Cardiac muscle cell (in vitro differentiated cells and primary cell): ENCODE measurements around the gene PSD. TPM values are rescaled to one million over a fixed set of nuclear protein-coding genes. Genes with fewer than 3 reads are reported as not detected.

Experiments
- DNase-seq, 2 donors: peaks; one replicate each; pipeline versions ENCODE4 v3.0.0 to v3.0.0-alpha.2; 2010 to 2017; ENCODE audit warnings: low read depth in 1 of 2, low spot score in 1 of 2
- H3K27ac ChIP-seq: fragments of 200-600 bp; sonication (generic); 2 replicates; pipeline ENCODE4 v1.5.1; 2016
- H3K27me3 ChIP-seq: fragments of 200-600 bp; sonication (generic); 2 replicates; pipeline ENCODE4 v1.6.0; 2016; ENCODE audit warnings: control low read depth
- H3K36me3 ChIP-seq: fragments of 200-600 bp; sonication (generic); 2 replicates; pipeline ENCODE4 v1.5.1; 2016; ENCODE audit warnings: control low read depth
- H3K4me1 ChIP-seq: fragments of 200-600 bp; sonication (generic); 2 replicates; pipeline ENCODE4 v1.8.1; 2017; ENCODE audit warnings: low read depth, mild to moderate bottlenecking, mixed run types
- H3K4me3 ChIP-seq: fragments of 200-600 bp; sonication (generic); 2 replicates; pipeline ENCODE4 v1.5.1; 2016; ENCODE audit warnings: mild to moderate bottlenecking
- H3K9me3 ChIP-seq: fragments of 200-600 bp; sonication (generic); 2 replicates; pipeline ENCODE4 v1.5.1; 2017; ENCODE audit warnings: low read depth, mild to moderate bottlenecking, control low read depth
- polyA plus RNA-seq: library from polyadenylated mRNA; unstranded; fragments of >200 nt; fragmentation: Nextera tagmentation; extraction: Ambion mirVana; gene quantifications from 2 replicates; pipeline ENCODE4 v1.2.1, GENCODE V29; 2016
- total RNA-seq: library from RNA; depleted of rRNA; stranded (reverse); fragments of >200 nt; gene quantifications from 2 replicates; pipeline ENCODE4 v1.2.3, GENCODE V29; 2016
- TF ChIP-seq, protein P1 (sequence below): IDR thresholded peaks from 2 replicates; pipeline ENCODE4 v1.5.1; 2012; ENCODE audit warnings: low read depth, mild to moderate bottlenecking, low read length

Gene PSD
- total and polyA plus RNA-seq, 2 experiments from 2014 or later, result 13.2 to 24.7 TPM

- TF ChIP-seq, protein P1, sequence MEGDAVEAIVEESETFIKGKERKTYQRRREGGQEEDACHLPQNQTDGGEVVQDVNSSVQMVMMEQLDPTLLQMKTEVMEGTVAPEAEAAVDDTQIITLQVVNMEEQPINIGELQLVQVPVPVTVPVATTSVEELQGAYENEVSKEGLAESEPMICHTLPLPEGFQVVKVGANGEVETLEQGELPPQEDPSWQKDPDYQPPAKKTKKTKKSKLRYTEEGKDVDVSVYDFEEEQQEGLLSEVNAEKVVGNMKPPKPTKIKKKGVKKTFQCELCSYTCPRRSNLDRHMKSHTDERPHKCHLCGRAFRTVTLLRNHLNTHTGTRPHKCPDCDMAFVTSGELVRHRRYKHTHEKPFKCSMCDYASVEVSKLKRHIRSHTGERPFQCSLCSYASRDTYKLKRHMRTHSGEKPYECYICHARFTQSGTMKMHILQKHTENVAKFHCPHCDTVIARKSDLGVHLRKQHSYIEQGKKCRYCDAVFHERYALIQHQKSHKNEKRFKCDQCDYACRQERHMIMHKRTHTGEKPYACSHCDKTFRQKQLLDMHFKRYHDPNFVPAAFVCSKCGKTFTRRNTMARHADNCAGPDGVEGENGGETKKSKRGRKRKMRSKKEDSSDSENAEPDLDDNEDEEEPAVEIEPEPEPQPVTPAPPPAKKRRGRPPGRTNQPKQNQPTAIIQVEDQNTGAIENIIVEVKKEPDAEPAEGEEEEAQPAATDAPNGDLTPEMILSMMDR, result no peak
- no peaks in the 10 kb centered on the region for H3K36me3 ChIP-seq
- H3K9me3 ChIP-seq, result no peaks in the 10 kb centered on the region
- H3K27ac ChIP-seq, result no peak overlapping the region
- H3K4me1 ChIP-seq, result no peaks in the 10 kb centered on the region
- H3K27me3 ChIP-seq, result peaks cover 7% of the 10 kb centered on the region
- H3K4me3 ChIP-seq, result no peak overlapping the region
- DNase-seq, result no peak
These were observed 44.0 kb upstream of the PSD start for GRCh38 chr10:102462512-102463054.

DNA sequence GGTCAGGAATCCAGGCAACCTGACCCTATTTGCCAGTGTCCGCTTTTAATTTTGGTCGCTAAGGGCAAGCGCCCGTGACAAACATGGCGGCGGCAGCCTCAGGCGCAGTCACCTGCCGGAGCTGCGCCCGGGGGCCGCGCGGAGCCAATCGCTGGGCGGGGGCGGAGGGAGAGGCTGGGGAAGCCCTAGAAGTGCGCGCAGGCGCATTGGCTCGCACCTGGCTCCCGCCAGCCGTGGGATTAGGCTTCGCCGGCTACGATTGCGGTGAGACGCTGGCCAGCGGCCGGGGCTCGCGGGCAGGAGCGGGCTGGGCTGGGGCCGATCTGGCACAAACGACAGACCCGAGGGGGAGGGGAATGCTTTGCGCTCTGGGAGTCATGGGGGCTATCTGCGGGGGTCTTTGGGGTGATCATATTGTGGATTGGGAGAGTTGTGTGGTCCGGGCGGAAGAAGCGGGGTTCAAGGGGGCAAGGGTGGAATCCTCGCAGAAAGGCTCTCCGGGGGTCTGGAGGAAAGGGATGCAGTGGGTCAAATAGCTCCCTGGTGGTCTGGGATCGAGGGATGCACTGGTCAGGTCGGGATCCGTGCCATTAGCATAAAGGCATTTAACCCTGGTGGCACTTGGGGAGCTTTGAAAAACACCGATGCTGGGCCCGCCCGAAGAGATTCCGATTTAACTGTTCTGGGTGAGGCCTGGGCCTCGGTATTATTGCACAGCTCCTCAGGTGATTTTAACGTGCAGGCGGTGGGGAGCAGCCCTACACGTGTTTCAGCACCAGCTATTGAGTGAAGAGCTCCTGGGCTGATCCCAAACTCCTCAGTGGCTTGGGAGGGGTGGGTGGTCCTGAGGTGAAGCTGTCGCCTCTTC lies 42.8 kb upstream of the PSD start:
- Histone ChIP-seq H3K4me1 (no peaks in the 10 kb centered on the region), H3K9me3 (no peaks in the 10 kb centered on the region), H3K27ac (no peak overlapping the region), H3K27me3 (peaks cover 7% of the 10 kb centered on the region), H3K36me3 (no peaks in the 10 kb centered on the region), H3K4me3 (peak overlapping the region; percentile 20)
- DNase-seq, result peak; percentile 90 to 96
- TF ChIP-seq, protein P1, result no peak

DNA sequence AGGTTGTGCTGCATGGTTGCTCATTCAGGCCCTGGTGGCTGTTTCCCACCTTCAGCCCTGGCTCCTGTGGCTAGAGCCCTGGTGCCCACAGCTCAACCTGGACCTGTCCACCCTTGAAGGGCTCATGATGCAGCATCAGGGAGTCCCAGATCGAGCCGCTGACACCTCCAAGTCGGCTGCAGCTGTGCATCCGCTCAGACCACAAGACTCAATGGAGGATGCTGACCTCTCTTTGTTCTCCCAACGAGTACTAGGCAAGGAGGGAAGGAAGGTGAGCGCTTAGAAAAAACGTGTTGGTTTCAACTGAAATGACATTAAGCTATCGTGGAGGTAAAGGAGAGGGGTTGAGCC lies 42.2 kb upstream of the PSD start:
- Histone ChIP-seq H3K4me1 (no peaks in the 10 kb centered on the region), H3K27ac (no peak overlapping the region), H3K4me3 (peak overlapping the region; percentile 20), H3K27me3 (peaks cover 7% of the 10 kb centered on the region), H3K9me3 (no peaks in the 10 kb centered on the region), H3K36me3 (no peaks in the 10 kb centered on the region)
- no peak for DNase-seq
- TF ChIP-seq, protein P1, result no peak

DNA sequence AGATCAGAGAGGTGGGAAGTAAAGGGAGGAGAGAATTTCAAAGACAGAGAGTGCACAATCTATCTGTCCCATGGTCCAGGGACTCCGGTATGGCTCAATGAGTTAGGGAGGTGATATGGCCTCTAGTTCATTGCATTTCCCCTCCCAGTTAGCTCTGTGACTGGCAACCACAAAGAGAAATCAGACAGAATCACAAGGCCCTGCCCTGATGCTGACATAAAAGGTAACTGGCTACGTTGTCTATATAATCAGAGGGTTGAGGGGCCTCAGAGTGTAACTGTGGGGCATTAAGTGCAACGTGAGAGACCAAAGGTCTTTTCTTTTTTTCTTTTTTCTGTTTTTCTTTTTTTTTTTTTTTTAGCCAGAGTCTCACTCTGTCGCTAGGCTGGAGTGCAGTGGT lies 40.1 kb upstream of the PSD start:
- Histone ChIP-seq H3K4me1 (no peaks in the 10 kb centered on the region), H3K27ac (no peak overlapping the region), H3K4me3 (no peak overlapping the region), H3K36me3 (no peaks in the 10 kb centered on the region), H3K9me3 (no peaks in the 10 kb centered on the region), H3K27me3 (peaks cover 7% of the 10 kb centered on the region)
- TF ChIP-seq, protein P1, result no peak
- no peak for DNase-seq

DNA sequence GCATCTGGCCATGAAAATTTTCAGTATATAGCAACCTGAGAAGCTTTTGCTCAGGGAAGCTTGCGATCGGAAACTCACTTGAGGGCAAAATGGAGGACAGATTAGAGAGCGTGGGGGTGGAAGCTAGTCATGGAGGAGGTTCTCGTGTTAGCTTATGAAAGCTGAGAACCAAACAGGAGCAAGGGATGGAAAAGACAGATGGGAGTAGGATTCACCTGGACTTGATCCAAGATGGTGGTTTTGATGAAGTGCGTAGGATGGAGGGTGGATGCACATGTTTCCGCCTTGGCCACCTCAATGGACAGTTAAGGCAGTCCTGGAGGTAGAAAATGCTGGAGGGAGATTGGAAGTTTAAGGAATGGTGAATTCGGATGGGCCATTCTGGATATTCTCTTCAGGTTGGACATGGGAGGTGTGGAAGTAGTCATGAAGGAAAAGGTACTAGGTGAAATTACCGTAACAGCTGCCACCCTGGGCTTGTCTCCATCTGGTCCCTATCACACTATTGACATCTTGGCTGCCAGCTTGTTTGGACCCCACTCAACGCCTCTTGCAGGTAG lies 39.1 kb upstream of the PSD start:
- no peak overlapping the region for H3K4me3 ChIP-seq
- no peaks in the 10 kb centered on the region for H3K4me1 ChIP-seq
- TF ChIP-seq, protein P1, result no peak
- no peak for DNase-seq
- peaks cover 7% of the 10 kb centered on the region for H3K27me3 ChIP-seq
- H3K36me3 ChIP-seq, result no peaks in the 10 kb centered on the region
- H3K9me3 ChIP-seq, result no peaks in the 10 kb centered on the region
- no peak overlapping the region for H3K27ac ChIP-seq
